ENCODE measurements around the gene RPL35A.

RPL35A gene

GRCh38 chr3:197970588-197970987 lies 20.6 kb downstream of the RPL35A start:
- Histone ChIP-seq H3K27ac (ENCODE audit: low read depth, low read length) (no peak overlapping the region), H2BK120ac (ENCODE audit: low read depth, low read length) (no peak overlapping the region), H3K4me2 (ENCODE audit: low read length) (no peak overlapping the region), H3K4ac (ENCODE audit: low read depth, low read length) (no peak overlapping the region), H3K4me1 (ENCODE audit: control insufficient read depth, low read depth, low read length) (no peaks in the 10 kb centered on the region), H3K27me3 (ENCODE audit: insufficient read depth, low read length, poor library complexity) (no peaks in the 10 kb centered on the region), H3K36me3 (ENCODE audit: control insufficient read depth, insufficient read depth, low read length) (no peaks in the 10 kb centered on the region), H3K4me3 (ENCODE audit: low read length) (no peak overlapping the region), H2AK5ac (ENCODE audit: low read length) (no peak overlapping the region), H3K23ac (ENCODE audit: low read length) (no peak overlapping the region), H3K79me2 (ENCODE audit: control insufficient read depth, insufficient read depth, low read length) (no peaks in the 10 kb centered on the region), H4K8ac (ENCODE audit: low read depth, low read length) (no peak overlapping the region), H3K18ac (ENCODE audit: low read length) (no peak overlapping the region), H2BK5ac (ENCODE audit: low read length) (no peak overlapping the region), H3K79me1 (ENCODE audit: low read length) (no peaks in the 10 kb centered on the region), H3K9ac (ENCODE audit: low read length) (no peak overlapping the region), H3K56ac (ENCODE audit: low read length) (no peak overlapping the region), H4K5ac (ENCODE audit: low read length) (no peak overlapping the region), H2BK15ac (replicated peaks; ENCODE audit: low read depth) (no peak overlapping the region)
- DNase-seq = no peak
- no CpG with 5 or more reads among the region's 3 CpGs for WGBS (ENCODE audit: extremely low coverage, insufficient coverage, low lambda C conversion rate)

- Histone ChIP-seq H2BK15ac (replicated peaks; ENCODE audit: low read depth) (no peak overlapping the region), H3K23ac (ENCODE audit: low read length) (no peak overlapping the region), H3K4me3 (ENCODE audit: low read length) (no peak overlapping the region), H3K4ac (ENCODE audit: low read depth, low read length) (no peak overlapping the region), H2BK5ac (ENCODE audit: low read length) (no peak overlapping the region), H3K56ac (ENCODE audit: low read length) (no peak overlapping the region), H3K18ac (ENCODE audit: low read length) (no peak overlapping the region), H3K4me2 (ENCODE audit: low read length) (no peak overlapping the region), H4K5ac (ENCODE audit: low read length) (no peak overlapping the region), H2AK5ac (ENCODE audit: low read length) (no peak overlapping the region), H3K36me3 (ENCODE audit: control insufficient read depth, insufficient read depth, low read length) (no peaks in the 10 kb centered on the region), H3K4me1 (ENCODE audit: control insufficient read depth, low read depth, low read length) (no peaks in the 10 kb centered on the region), H3K27ac (ENCODE audit: low read depth, low read length) (no peak overlapping the region), H3K79me2 (ENCODE audit: control insufficient read depth, insufficient read depth, low read length) (no peaks in the 10 kb centered on the region), H4K8ac (ENCODE audit: low read depth, low read length) (no peak overlapping the region), H3K79me1 (ENCODE audit: low read length) (no peaks in the 10 kb centered on the region), H3K27me3 (ENCODE audit: insufficient read depth, low read length, poor library complexity) (no peaks in the 10 kb centered on the region), H2BK120ac (ENCODE audit: low read depth, low read length) (no peak overlapping the region), H3K9ac (ENCODE audit: low read length) (no peak overlapping the region)
- WGBS (ENCODE audit: extremely low coverage, insufficient coverage, low lambda C conversion rate) = no CpG with 5 or more reads among the region's 1 CpG
- DNase-seq = no peak
These were observed 24.0 kb downstream of the RPL35A start for GRCh38 chr3:197974016-197974415.

- Histone ChIP-seq H3K36me3 (ENCODE audit: control insufficient read depth, insufficient read depth, low read length) (no peaks in the 10 kb centered on the region), H3K56ac (ENCODE audit: low read length) (no peak overlapping the region), H3K79me2 (ENCODE audit: control insufficient read depth, insufficient read depth, low read length) (no peaks in the 10 kb centered on the region), H2BK15ac (replicated peaks; ENCODE audit: low read depth) (no peak overlapping the region), H3K4me3 (ENCODE audit: low read length) (no peak overlapping the region), H3K4ac (ENCODE audit: low read depth, low read length) (no peak overlapping the region), H4K8ac (ENCODE audit: low read depth, low read length) (no peak overlapping the region), H3K23ac (ENCODE audit: low read length) (no peak overlapping the region), H3K9ac (ENCODE audit: low read length) (no peak overlapping the region), H3K27me3 (ENCODE audit: insufficient read depth, low read length, poor library complexity) (no peaks in the 10 kb centered on the region), H2AK5ac (ENCODE audit: low read length) (no peak overlapping the region), H2BK5ac (ENCODE audit: low read length) (no peak overlapping the region), H3K18ac (ENCODE audit: low read length) (no peak overlapping the region), H3K4me2 (ENCODE audit: low read length) (no peak overlapping the region), H3K4me1 (ENCODE audit: control insufficient read depth, low read depth, low read length) (no peaks in the 10 kb centered on the region), H3K79me1 (ENCODE audit: low read length) (no peaks in the 10 kb centered on the region), H3K27ac (ENCODE audit: low read depth, low read length) (no peak overlapping the region), H4K5ac (ENCODE audit: low read length) (no peak overlapping the region), H2BK120ac (ENCODE audit: low read depth, low read length) (no peak overlapping the region)
- no CpG with 5 or more reads among the region's 8 CpGs for WGBS (ENCODE audit: extremely low coverage, insufficient coverage, low lambda C conversion rate)
- DNase-seq = no peak
These were observed 25.3 kb downstream of the RPL35A start for GRCh38 chr3:197975311-197975710.

- no peak overlapping the region for H3K4me2 ChIP-seq (ENCODE audit: low read length)
- H2AK5ac ChIP-seq (ENCODE audit: low read length) = no peak overlapping the region
- no peak for DNase-seq
- WGBS (ENCODE audit: extremely low coverage, insufficient coverage, low lambda C conversion rate) = no CpG with 5 or more reads among the region's 1 CpG
- no peak overlapping the region for H3K56ac ChIP-seq (ENCODE audit: low read length)
- H3K27ac ChIP-seq (ENCODE audit: low read depth, low read length) = no peak overlapping the region
- H3K23ac ChIP-seq (ENCODE audit: low read length) = no peak overlapping the region
- H4K8ac ChIP-seq (ENCODE audit: low read depth, low read length) = no peak overlapping the region
- H3K79me2 ChIP-seq (ENCODE audit: control insufficient read depth, insufficient read depth, low read length) = no peaks in the 10 kb centered on the region
- no peaks in the 10 kb centered on the region for H3K27me3 ChIP-seq (ENCODE audit: insufficient read depth, low read length, poor library complexity)
- H3K4me3 ChIP-seq (ENCODE audit: low read length) = no peak overlapping the region
- H3K9ac ChIP-seq (ENCODE audit: low read length) = no peak overlapping the region
- H3K79me1 ChIP-seq (ENCODE audit: low read length) = no peaks in the 10 kb centered on the region
- no peak overlapping the region for H2BK120ac ChIP-seq (ENCODE audit: low read depth, low read length)
- no peaks in the 10 kb centered on the region for H3K36me3 ChIP-seq (ENCODE audit: control insufficient read depth, insufficient read depth, low read length)
- H2BK5ac ChIP-seq (ENCODE audit: low read length) = no peak overlapping the region
- H3K4ac ChIP-seq (ENCODE audit: low read depth, low read length) = no peak overlapping the region
- H3K4me1 ChIP-seq (ENCODE audit: control insufficient read depth, low read depth, low read length) = no peaks in the 10 kb centered on the region
- no peak overlapping the region for H3K18ac ChIP-seq (ENCODE audit: low read length)
- no peak overlapping the region for H2BK15ac ChIP-seq (replicated peaks; ENCODE audit: low read depth)
- no peak overlapping the region for H4K5ac ChIP-seq (ENCODE audit: low read length)
These were observed 33.1 kb downstream of the RPL35A start for GRCh38 chr3:197983076-197983475.

GRCh38 chr3:197989651-197990050 lies 39.7 kb downstream of the RPL35A start:
- Histone ChIP-seq H4K8ac (ENCODE audit: low read depth, low read length) (no peak overlapping the region), H4K5ac (ENCODE audit: low read length) (no peak overlapping the region), H3K36me3 (ENCODE audit: control insufficient read depth, insufficient read depth, low read length) (no peaks in the 10 kb centered on the region)

GRCh38 chr3:197994736-197995135 lies 44.7 kb downstream of the RPL35A start:
- Histone ChIP-seq H3K27me3 (ENCODE audit: insufficient read depth, low read length, poor library complexity) (no peaks in the 10 kb centered on the region), H3K79me2 (ENCODE audit: control insufficient read depth, insufficient read depth, low read length) (no peaks in the 10 kb centered on the region), H2BK15ac (replicated peaks; ENCODE audit: low read depth) (no peak overlapping the region), H3K4me2 (ENCODE audit: low read length) (no peak overlapping the region), H3K23ac (ENCODE audit: low read length) (no peak overlapping the region), H3K36me3 (ENCODE audit: control insufficient read depth, insufficient read depth, low read length) (no peaks in the 10 kb centered on the region), H3K9ac (ENCODE audit: low read length) (no peak overlapping the region), H3K56ac (ENCODE audit: low read length) (no peak overlapping the region), H3K18ac (ENCODE audit: low read length) (no peak overlapping the region), H3K79me1 (ENCODE audit: low read length) (no peaks in the 10 kb centered on the region), H2AK5ac (ENCODE audit: low read length) (no peak overlapping the region), H3K4ac (ENCODE audit: low read depth, low read length) (no peak overlapping the region), H3K27ac (ENCODE audit: low read depth, low read length) (no peak overlapping the region), H2BK5ac (ENCODE audit: low read length) (no peak overlapping the region), H4K8ac (ENCODE audit: low read depth, low read length) (no peak overlapping the region), H3K4me3 (ENCODE audit: low read length) (no peak overlapping the region), H3K4me1 (ENCODE audit: control insufficient read depth, low read depth, low read length) (no peaks in the 10 kb centered on the region), H4K5ac (ENCODE audit: low read length) (no peak overlapping the region), H2BK120ac (ENCODE audit: low read depth, low read length) (no peak overlapping the region)
- WGBS (ENCODE audit: extremely low coverage, insufficient coverage, low lambda C conversion rate) = no CpG with 5 or more reads among the region's 1 CpG
- DNase-seq = no peak

More at GRCh38 chr3:197989651-197990050, 39.7 kb downstream of the RPL35A start:
- Histone ChIP-seq H3K79me1 (ENCODE audit: low read length) (no peaks in the 10 kb centered on the region), H2BK120ac (ENCODE audit: low read depth, low read length) (no peak overlapping the region), H2BK5ac (ENCODE audit: low read length) (no peak overlapping the region), H3K4me2 (ENCODE audit: low read length) (no peak overlapping the region), H2AK5ac (ENCODE audit: low read length) (no peak overlapping the region), H3K4me3 (ENCODE audit: low read length) (no peak overlapping the region), H3K79me2 (ENCODE audit: control insufficient read depth, insufficient read depth, low read length) (no peaks in the 10 kb centered on the region), H2BK15ac (replicated peaks; ENCODE audit: low read depth) (no peak overlapping the region), H3K18ac (ENCODE audit: low read length) (no peak overlapping the region), H3K9ac (ENCODE audit: low read length) (no peak overlapping the region), H3K4ac (ENCODE audit: low read depth, low read length) (no peak overlapping the region), H3K27me3 (ENCODE audit: insufficient read depth, low read length, poor library complexity) (no peaks in the 10 kb centered on the region), H3K4me1 (ENCODE audit: control insufficient read depth, low read depth, low read length) (no peaks in the 10 kb centered on the region), H3K27ac (ENCODE audit: low read depth, low read length) (no peak overlapping the region), H3K23ac (ENCODE audit: low read length) (no peak overlapping the region), H3K56ac (ENCODE audit: low read length) (no peak overlapping the region)
- DNase-seq = no peak
- no CpG with 5 or more reads among the region's 4 CpGs for WGBS (ENCODE audit: extremely low coverage, insufficient coverage, low lambda C conversion rate)

All from mesendoderm (in vitro differentiated cells).